ENCODE measurements around the gene ATCAY.
"Not testable (repeated sequence)": the region's sequence is repeated elsewhere in the genome, so short reads cannot be mapped to it uniquely, and the experiment has no call there.

The ATCAY gene

DNA sequence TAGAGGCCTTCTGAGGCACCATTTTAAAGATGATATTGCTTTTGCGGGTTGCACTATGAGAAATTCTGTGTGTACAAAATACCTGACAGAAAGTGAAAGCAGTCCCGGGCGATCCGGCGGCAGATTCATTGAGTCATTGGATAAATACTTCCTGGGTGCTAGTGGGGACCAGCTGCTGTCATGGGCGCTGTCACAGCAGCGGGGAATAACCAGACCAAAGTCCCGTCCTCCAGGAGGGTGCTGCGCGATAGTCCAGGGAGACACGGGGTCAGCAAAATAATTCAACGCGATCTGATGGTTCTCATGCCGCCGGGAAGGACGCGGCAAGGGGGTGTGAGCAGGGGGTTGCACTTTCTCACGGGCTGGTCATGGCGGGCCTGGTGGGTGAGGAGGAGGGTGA, 25.2 kb upstream of the ATCAY start:
- DNase-seq (ENCODE audit: low read depth in 3 of 3) = no peak

DNA sequence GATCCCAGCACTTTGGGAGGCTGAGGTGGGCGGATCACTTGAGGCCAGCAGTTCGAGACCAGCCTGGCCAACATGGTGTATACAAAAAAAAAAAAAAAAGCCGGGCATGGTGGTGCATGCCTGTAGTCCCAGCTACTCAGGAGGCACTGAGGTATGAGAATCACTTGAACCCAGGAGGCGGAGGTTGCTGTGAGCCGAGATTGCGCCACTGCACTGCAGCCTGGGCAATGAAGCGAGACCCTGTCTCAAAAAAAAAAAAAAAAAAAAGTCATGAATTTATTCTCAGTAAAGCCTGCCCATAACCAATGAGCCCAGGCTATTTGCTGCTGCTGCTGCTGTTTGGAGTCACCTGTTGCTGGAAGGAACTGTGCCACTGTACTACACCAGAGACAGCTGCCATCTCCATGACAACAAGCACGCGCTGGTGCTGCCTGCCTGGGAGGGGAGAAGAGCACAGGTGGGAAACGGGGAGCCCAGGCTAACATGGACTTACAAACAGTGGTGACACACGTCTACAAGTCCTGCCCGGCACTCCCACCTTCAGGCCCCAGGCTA, 23.0 kb upstream of the ATCAY start:
- no peak for DNase-seq (ENCODE audit: low read depth in 3 of 3)

DNA sequence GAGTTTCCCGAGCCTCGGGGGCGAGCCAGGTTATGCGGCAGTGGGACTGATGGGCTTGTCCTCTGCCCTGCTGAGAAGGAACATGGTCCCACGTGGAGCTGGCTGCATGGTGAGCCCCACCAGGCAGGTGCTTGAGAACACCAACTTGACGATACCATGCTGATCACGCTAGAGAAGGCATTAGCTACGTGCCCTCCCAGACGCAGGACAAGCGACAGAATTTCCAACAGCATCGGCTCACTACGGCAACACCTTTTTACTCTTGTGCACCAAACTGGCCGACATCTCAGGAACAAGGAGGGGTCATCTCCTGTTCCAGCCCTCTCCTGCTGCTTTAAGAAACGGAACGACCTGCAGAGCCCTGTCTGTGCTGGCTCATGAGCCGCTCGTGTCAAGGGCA, 20.0 kb upstream of the ATCAY start:
- DNase-seq (ENCODE audit: low read depth in 3 of 3) = no peak

DNA sequence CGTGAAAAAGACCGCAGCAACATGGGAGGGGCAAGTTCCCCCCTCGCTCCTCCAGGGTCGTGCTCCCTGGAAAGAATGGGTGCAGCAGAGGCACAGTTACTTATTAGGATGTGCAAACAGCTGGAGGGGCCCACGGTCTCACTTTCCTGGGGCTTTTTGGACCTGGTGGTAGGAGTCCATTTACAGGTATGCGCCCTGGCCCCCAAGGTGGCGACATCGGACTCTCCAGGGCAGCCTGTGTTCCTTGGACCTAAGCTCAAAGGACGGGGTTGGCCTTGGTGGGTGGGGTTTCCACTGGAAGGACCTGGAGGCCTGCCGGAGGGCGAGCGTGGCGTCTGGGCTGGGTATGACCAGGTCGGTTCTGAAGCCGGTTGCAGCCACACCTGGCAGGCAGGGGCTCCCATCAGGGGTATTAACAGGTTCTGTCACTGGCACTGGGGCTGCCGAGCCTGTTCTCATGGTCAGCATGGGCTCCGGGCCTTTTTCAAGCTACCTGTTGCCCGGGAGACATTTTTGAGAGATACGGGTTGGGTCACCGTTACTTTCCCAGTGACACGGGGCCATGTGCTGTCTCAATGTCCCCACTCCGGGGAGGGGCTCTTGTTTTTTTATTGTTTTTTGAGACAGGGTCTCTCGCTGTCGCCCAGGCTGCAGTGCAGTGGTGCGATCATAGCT, 17.5 kb upstream of the ATCAY start:
- DNase-seq (ENCODE audit: low read depth in 3 of 3) = no peak

DNA sequence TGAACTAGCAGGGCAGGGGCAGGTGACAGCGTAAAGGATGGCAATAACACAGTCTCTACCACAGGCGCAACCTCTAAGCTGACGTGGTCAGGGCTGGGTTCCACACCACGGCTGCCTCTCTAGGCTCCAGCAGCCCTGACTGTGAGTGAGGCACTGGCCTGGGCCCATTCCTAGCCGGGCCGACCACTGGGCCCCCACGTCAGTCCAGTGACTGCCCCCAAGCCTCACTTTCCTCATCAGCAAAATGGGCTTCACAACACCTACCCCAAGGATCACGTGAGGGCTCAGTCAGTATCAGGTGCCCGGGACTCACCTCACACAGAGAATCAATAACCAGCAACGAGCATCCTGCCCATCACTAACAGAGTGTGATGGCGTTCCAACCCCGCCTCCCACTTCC, 16.8 kb upstream of the ATCAY start:
- no peak for DNase-seq (ENCODE audit: low read depth in 3 of 3)

DNA sequence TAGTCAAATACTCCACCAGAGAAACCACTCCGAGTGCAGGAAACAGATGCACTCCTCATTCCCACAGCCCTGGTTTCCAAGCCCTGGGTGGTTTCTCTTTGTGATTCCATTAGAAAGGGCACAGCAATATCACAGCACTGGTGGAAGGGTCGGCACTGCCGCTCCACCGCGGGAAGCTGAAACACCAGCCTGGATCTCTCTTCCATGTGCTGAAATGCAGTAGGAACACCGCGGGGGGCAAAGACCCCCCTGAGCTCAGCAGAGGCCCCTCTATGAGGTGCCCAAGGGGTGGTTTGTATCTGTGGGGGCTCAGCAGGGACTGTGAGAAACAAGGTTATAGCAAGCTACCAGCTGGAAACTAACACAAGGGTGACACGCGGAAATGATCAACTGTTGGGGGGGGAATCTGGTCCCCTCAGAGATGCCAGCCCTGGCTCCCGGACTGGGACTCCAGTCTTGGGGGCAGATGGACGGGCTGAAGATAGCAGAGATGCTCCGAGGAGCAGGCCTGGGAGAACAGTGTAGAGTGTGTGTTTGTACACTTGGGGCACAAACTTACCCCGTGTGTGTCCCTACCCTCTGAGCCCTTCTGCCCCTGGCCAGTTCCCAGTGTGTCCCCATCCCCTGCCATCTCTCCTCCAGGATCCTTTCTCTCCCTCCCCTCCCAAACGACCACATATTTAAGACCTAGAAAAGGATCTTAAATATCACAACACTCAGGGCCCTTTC, 13.4 kb upstream of the ATCAY start:
- DNase-seq (ENCODE audit: low read depth in 3 of 3) = no peak

DNA sequence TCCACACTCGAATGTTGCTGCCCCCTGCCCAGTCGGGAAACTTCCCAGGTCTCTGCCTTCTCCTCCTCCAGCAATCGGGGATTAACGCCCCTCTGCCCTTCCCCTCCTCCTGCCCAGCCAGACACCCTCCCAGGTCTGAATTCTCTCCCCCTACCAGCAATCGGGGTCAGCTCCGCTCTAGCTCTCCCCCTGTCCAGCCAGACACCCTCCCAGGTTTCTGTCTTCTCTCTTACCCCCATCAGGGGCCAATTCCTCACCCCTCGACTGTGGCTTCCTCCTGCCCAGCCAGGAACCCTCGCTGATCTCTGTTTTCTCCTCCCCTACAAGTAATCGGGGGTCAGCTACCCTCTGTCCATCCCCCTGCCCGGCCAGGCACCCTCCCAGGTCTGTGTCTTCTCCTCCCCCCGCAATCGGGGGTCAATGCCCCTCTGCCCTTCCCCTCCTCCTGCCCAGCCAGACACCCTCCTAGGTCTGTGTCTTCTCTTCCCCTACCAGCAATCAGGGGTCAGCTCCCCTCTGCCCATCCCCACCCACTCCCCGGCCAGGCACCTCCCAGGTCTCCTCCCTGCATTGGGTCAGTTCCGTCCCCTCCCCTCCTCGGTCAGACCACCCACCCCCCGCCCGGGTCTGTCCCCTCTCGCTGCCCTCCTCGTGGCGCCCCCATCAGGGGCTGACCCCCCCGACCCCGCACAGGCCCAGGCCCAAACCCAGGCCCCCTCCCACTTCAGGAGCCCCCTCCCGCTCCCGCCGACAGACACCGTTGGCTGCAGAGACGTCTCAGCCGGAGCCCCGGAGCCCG, 12.3 kb upstream of the ATCAY start:
- no peak for DNase-seq (ENCODE audit: low read depth in 3 of 3)

DNA sequence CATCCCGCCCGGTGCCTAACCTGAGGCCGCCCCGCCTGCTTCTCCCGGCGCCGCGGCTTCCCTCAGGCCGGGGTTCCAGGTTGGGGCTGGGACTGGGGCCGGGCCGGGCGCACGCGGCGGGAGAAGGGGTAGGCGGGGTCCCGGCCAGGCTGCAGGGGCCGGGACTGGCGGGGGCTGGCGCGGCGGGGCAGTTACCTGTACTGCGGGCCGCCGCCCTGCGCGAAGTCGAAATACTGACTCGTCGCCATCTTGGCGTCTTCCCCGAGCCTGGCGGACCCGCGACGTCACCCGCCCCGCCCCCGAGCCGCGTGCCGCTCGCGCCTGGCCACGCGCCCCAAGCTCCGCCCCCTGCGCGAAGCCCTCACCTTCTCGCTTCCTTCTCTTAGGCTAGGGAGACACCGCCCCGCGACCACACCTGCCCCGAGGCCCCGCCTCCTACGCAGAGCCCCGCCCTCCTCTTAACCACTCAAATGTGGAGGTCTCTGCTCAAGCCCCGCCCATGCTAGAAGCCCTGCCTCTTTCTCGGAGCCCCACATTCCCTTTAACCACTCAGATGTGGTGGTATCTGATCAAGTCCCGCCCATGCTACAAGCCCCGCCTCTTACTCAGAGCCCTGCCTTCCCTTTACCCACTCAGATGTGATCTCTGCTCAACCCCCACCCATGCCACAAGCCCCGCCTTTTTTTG, 11.6 kb upstream of the ATCAY start, which contains the start of gene ZFR2:
Gene ZFR2 (minus strand): TSS at position 269 of the 687 bp plus-strand sequence. CDS start 21 bp downstream, at position 248.
- peak; percentile 4 to 12 (median 10) for DNase-seq (ENCODE audit: low read depth in 3 of 3)

DNA sequence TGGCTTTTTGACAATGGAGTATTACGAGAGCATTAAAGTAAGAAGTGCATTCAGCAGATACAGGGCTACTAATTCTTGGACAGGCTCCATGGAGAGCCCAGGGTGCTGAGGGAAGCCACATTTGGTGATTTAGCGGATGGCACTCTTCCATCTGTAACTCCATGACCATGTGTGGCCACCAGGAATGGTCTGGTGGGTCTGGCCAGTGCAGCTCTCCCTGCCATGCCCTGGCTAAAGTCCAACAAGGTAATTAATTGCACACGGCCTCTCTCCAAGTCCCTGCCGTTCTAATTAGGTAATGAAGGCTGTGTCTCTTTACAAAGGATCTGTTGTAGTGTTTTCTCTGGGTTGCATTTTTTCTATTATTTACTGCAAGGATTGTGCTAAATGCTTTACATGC, 7.3 kb upstream of the ATCAY start:
- DNase-seq (ENCODE audit: low read depth in 3 of 3) = no peak

DNA sequence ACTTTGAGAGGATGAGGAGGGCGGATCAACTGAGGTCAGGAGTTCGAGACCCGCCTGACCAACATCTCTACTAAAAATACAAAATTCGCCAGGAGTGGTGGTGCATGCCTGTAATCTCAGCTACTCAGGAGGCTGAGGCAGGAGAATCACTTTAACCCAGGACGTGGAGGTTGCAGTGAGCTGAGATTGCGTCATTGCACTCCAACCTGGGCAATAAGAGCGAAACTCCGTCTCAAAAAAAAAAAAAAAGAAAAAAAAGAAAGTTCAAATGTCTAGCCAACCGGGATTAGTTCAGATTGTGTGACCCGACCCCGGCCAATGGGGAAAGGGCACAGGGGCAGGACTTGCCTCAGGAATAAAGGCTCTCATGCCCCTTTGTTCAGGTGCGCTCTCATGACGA, 5.8 kb upstream of the ATCAY start:
- DNase-seq (ENCODE audit: low read depth in 3 of 3) = not testable (repeated sequence)

DNA sequence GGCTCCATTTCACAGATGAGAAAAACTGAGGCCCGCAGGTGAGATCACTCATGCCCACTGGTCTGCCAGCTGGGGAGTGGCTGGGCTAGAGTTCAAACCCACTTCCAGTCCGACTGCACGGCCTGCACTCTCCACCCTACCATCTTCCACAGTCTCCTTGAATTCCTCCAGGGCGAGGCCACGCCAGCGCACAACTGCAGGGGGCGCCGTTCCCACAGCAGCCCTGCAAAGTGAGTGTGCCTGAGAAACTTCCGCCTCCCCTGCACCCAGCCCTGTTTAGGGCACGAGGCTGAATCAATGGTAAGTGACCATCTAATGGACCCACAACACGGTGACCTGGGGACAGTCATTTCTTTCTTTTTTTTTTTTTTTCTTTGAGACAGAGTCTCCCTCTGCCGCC, 829 bp upstream of the ATCAY start:
- no peak for DNase-seq (ENCODE audit: low read depth in 3 of 3)

DNA sequence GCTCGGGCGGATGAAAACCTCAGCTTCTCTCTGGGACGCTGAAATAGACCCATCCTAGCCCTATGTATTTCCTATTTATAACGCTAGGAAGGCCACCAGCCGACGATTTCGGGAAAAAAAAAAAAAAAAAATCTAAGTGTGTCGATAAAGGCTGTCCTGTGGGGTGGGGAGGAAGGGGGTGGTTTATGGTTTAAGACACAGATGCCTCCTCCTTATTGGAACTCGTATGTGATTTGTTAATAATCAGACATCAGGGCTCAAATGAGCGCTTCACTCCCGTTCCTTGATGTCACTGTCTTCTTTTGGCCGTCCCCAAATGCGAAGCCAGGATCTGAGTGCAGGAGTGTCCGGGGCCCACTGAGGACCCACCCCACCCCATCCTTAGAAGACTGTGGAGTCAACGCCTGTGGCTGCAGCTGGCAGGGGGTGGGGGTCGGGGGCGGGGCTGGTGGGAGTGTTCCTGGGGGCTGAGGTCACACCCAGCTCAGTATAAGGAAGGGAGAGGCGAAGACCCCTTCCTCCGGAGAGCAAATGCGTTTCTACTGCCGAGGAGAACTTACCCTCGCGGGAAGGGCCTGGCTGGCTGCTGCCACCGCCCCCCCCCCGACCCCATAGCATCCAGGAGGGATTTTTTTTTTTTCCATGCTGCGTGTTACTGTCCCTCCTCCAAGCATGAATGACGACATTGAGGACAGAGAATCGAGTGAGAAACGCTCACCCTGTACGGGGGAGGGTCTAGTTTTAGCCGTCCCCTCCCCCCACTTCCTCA, 971 bp downstream of the ATCAY start:
- DNase-seq (ENCODE audit: low read depth in 3 of 3) = no peak

DNA sequence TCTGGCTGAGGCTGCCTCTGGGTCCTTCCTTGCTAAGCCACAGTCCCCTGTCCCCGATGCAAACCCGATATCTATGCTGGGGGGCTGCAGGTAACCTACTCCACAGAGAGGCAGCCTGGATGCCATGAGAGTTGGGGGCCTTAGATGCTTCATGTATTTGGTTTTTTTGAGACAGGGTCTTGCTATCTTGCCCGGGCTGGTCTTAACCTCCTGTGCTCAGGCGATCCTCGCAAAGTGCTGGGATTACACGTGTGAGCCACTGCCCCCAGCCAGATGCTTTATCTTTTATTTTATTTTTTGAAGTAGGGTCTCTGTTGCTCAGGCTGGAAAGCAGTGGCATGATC, 1.5 kb downstream of the ATCAY start:
- no peak for DNase-seq (ENCODE audit: low read depth in 3 of 3)

DNA sequence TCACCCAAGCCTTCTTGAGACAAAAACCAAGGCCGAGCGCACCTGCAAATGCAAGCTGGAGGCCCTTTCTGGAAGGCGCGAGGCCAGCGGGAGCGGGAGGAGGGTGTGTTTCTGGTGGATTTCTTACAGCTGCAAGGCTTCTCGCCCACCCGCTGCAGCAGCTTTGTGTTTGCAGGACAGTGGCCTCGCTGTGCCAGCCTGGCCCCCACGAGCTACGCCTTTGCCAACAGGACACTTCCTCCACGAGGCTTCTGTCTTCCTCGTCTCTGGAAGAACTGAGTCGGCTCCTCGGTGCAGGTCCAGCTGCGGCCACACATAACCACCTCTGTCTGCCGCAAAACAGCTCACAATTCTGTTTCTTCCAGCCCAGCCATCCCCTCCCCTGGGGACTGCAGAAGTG, 10.1 kb downstream of the ATCAY start:
- DNase-seq (ENCODE audit: low read depth in 3 of 3) = no peak

DNA sequence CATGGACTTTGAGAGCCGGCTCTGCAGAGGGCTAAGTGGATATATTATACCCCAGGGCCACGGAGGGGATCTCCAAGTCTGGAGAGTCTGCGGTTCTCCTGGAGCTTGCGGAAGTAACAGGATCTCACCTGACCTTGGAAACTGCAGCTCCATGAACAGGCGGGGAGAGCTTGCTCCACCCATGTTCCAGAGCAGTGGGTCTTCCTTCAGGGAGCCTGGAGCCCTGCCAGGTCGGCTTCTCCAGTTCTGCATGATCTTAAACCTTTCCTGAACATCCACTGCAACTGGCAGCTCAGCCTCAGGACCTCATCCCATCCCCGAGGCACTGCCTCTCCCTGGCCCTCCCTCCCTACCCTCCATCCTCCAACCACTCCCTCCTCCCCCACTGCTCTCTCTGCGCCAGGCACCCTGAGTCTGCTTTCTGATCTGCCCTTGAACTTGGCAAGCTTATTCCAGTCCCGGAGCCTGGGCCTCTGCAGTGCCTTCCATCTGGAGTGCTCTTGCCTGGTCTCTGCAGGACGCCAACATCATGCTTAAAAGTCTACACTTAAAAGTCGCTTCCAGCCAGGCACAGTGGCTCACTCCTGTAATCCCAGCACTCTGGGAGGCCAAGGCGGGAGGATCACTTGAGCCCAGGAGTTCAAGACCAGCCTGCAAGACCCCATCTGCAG, 13.2 kb downstream of the ATCAY start:
- DNase-seq (ENCODE audit: low read depth in 3 of 3) = no peak

DNA sequence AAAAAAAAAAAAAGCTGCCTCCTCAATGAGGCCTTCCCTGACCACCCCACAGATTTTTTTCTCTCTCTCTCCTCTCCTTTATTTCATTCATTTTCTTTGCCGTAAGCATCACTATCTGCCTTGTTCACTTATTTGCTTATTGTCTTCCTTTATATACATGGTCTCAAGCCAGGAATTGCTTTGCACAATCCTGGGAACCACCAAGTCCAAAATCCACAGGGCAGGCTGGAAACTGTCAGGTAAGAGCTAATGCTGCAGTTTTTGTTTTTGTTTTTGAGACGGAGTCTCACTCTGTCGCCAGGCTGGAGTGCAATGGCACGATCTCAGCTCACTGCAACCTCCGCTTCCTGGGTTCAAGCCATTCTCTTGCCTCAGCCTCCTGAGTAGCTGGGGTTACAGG, 14.5 kb downstream of the ATCAY start:
- DNase-seq (ENCODE audit: low read depth in 3 of 3) = not testable (repeated sequence)

DNA sequence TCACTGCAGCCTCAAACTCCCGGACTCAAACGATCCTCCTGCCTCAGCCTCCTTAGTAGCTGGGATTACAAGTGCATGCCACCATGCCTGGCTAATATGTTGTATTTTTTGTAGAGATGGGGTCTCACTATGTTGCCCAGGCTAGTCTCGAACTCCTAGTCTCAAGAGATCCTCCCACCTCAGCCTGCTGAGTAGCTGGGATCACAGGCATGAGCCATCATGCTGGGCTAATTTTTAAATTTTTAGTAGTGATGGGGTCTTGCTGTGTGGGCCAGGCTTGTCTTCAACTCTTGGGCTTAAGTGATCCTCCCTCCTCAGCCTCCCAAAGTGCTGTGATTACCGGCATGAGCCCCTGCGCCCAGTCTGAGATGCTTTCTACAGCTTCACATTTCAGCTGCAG, 15.3 kb downstream of the ATCAY start:
- DNase-seq (ENCODE audit: low read depth in 3 of 3) = no peak

DNA sequence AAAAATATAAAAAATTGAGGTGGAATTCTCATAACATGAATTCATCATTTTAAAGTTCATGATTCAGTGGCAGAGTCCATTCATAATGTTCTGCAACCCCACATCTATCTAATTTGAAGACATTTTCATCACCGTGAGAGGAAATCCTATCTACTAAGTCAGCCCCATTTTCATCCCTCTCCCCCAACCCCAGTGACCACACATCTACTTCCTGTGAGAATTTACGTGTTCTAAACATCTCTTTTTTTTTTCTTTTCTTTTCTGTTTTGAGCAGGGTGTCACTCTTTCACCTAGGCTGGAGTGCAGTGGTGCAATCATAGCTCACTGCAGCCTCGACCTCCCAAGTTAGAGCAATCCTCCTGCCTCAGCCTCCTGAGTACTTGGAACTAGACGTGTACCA, 17.5 kb downstream of the ATCAY start:
- no peak for DNase-seq (ENCODE audit: low read depth in 3 of 3)

DNA sequence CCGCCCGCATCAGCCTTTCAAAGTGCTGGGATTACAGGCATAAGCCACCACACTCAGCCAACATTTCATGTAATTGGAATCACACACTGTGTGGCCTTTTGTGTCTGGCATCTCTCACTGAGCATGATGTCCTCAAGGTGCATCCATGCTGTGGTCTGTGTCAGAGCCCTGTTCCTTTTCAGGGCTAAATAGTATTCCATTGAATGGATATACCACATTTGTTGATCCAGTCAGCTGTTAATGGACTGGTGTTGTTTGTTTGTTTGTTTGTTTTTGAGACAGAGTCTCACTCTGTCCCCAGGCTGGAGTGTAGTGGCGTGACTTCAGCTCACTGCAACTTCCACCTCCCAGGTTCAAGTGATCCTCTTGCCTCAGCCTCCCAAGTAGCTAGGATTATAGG, 17.9 kb downstream of the ATCAY start:
- DNase-seq (ENCODE audit: low read depth in 3 of 3) = no peak

DNA sequence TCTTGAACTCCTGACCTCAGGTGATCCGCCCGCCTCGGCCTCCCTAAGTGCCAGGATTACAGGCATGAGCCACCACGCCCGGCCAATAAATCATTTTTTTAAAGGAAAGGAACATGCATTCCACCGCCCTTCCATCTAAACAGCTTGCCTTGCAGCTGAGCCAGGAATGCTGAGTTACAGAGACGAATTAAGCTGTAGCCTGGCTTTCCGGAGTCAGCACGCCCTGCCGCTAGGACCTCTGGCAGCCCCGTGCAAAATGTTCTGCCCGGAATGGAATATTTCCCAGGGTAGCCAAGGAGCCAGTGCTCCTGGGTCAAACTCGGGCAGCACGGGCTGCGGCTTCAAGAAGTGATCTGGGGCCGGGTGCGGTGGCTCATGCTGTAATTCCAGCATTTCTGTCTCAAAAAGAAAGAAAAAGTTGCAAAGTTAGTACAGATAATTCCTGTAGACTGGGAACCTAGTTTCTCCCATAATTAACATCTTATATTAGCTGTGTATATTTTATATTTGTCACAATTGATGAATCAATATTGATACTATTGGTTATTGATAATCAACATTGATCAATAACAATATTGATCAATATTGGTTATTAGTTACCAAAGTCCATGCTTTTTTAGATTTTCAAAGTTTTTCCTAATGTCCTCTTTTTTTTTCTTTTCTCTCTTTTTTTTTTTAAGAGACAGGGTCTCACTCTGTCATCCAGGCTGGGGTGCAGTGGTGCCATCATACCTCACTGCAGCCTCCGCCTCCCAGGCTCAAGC, 19.2 kb downstream of the ATCAY start:
- DNase-seq (ENCODE audit: low read depth in 3 of 3) = no peak
